RWPE2 (cell line): ENCODE measurements around the gene DUOX2.

Experiments used
- ATAC-seq: fragments of 200-7000 bp; cut with Tn5 transposase; 3 replicates; pipeline ENCODE4 v1.9.1; 2021; ENCODE audit warnings: low read depth
- DNase-seq: peaks from one replicate; pipeline ENCODE4 v3.0.0-alpha.2; 2020; ENCODE audit warnings: low spot score
- H3K27ac ChIP-seq: fragments of 450-650 bp; 2 replicates; pipeline ENCODE4 v1.5.1; 2017; ENCODE audit warnings: mild to moderate bottlenecking; ENCODE audit not compliant: poor library complexity, severe bottlenecking
- H3K27me3 ChIP-seq: fragments of 250-450 bp; sonication (Bioruptor Pico); 2 replicates; pipeline ENCODE4 v1.5.1; 2021; ENCODE audit warnings: mild to moderate bottlenecking, moderate library complexity; ENCODE audit not compliant: insufficient read depth, poor library complexity, severe bottlenecking
- H3K36me3 ChIP-seq: fragments of 250-450 bp; sonication (Bioruptor Pico); 2 replicates; pipeline ENCODE4 v1.5.1; 2020; ENCODE audit warnings: low read depth, mild to moderate bottlenecking, moderate library complexity
- H3K4me1 ChIP-seq: fragments of 250-450 bp; sonication (Bioruptor Pico); 2 replicates; pipeline ENCODE4 v1.5.1; 2021; ENCODE audit warnings: mild to moderate bottlenecking, moderate library complexity; ENCODE audit not compliant: insufficient read depth, poor library complexity, severe bottlenecking
- H3K4me3 ChIP-seq: fragments of 250-450 bp; sonication (Bioruptor Pico); 2 replicates; pipeline ENCODE4 v1.5.1; 2021; ENCODE audit warnings: mild to moderate bottlenecking, moderate library complexity; ENCODE audit not compliant: severe bottlenecking
- H3K9me3 ChIP-seq: fragments of 250-450 bp; sonication (Bioruptor Pico); 2 replicates; pipeline ENCODE4 v1.5.1; 2021; ENCODE audit warnings: mild to moderate bottlenecking, moderate library complexity; ENCODE audit not compliant: severe bottlenecking
- CTCF ChIP-seq: fragments of 450-650 bp; IDR thresholded peaks from one replicate; pipeline ENCODE4 v1.5.1; 2017; ENCODE audit warnings: mild to moderate bottlenecking, moderate library complexity; ENCODE audit not compliant: poor library complexity, severe bottlenecking

The DUOX2 gene

GRCh38 chr15:45116006-45116481 lies 2.1 kb upstream of the DUOX2 start:
- ATAC-seq, result no peak
- H3K9me3 ChIP-seq, result no peaks in the 10 kb centered on the region
- no peaks in the 10 kb centered on the region for H3K4me1 ChIP-seq
- H3K36me3 ChIP-seq, result no peaks in the 10 kb centered on the region
- TF ChIP-seq CTCF, result no peak
- no peak overlapping the region for H3K4me3 ChIP-seq
- H3K27ac ChIP-seq, result no peak overlapping the region
- peak; percentile 68 for DNase-seq
- peaks cover 67% of the 10 kb centered on the region for H3K27me3 ChIP-seq

DNA sequence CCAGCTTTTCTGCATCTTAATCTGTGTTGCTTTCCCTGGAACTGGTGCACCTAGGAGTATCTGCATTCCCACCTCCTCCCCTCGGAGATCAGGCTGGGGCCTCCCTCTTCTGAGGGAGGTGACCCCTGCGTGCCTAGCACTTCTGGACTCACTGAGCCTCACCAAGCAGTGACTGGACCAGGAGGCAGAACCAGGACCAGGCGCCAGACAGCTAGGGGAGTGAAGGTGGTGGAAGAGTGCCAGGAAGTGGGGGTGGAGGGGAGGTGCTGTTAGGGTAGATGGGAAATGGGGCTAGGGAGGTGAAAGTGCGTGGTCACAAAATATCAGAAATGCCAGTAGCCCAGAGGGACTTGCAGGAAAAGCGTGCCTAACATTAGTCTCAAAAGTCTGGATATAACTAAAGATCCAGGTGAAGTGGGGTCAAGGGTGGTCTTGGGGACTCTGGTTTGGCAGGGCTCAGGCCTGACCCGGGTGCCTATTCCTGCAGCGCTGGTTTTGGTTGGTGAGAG lies 1.4 kb upstream of the DUOX2 start:
- ATAC-seq (no peak), DNase-seq (peak; percentile 49)
- no peak overlapping the region for H3K4me3 ChIP-seq
- no peak for TF ChIP-seq CTCF
- H3K27ac ChIP-seq, result no peak overlapping the region
- H3K27me3 ChIP-seq, result peaks cover 69% of the 10 kb centered on the region
- H3K4me1 ChIP-seq, result no peaks in the 10 kb centered on the region
- H3K9me3 ChIP-seq, result no peaks in the 10 kb centered on the region
- H3K36me3 ChIP-seq, result no peaks in the 10 kb centered on the region

GRCh38 chr15:45114751-45115085 lies 746 bp upstream of the DUOX2 start:
- Histone ChIP-seq H3K27me3 (peaks cover 76% of the 10 kb centered on the region), H3K4me3 (no peak overlapping the region), H3K9me3 (no peaks in the 10 kb centered on the region)

DNA sequence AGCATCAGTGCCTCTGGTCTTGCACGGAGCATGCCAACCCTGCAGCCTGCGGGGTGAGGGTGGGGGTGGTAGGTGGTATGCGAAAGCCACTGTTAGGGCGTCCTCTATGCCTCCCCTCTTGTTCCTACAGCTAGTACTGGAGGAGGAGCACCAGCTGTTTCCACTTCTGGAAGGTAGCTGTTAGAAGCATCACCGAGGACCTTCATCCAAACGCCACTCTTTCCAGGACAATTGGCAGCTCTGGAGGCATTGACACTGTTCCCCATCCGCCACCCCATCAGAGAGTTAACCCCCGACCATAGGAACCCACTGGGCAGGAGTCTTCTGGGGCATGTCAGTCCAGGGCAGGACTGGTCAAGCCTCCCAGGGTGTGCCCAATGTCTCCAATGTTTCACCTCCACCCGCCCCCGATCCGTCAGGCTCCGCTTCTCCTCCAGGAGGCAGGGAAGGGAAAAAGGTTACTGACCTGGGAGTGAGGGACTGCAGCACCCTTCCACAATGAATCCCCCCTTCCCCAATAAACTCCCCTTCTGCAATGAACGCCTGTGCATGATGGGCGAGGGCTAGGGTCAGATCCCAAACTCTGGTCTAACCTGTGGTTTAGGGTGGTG lies 487 bp downstream of the DUOX2 start:
- Histone ChIP-seq H3K27me3 (peaks cover 77% of the 10 kb centered on the region), H3K4me3 (no peak overlapping the region), H3K4me1 (no peaks in the 10 kb centered on the region), H3K36me3 (no peaks in the 10 kb centered on the region), H3K27ac (no peak overlapping the region), H3K9me3 (no peaks in the 10 kb centered on the region)
- TF ChIP-seq CTCF, result no peak
- no peak for ATAC-seq
- DNase-seq, result no peak

More at GRCh38 chr15:45114751-45115085, 746 bp upstream of the DUOX2 start:
- no peak overlapping the region for H3K27ac ChIP-seq
- no peaks in the 10 kb centered on the region for H3K36me3 ChIP-seq
- H3K4me1 ChIP-seq, result no peaks in the 10 kb centered on the region
- no peak for TF ChIP-seq CTCF
- ATAC-seq (0 out of 3 replicates have a peak, but pooled peaks have one; percentile 0), DNase-seq (no peak)
